H9 (cell line): Measurements from ENCODE around the gene CADPS. TPM values are rescaled to one million over a fixed set of nuclear protein-coding genes. Genes with fewer than 3 reads are reported as not detected.

Experiments used
- DNase-seq: peaks from one replicate; pipeline ENCODE4 v3.0.0-alpha.2; 2017
- H2AFZ ChIP-seq: one replicate; pipeline ENCODE4 v1.6.1; 2013; ENCODE audit warnings: mild to moderate bottlenecking, low read length, control low read depth, moderate library complexity
- H2AK5ac ChIP-seq: 2 replicates; pipeline ENCODE4 v1.6.1; 2013; ENCODE audit warnings: low read length, control low read depth, mixed read lengths; ENCODE audit not compliant: insufficient read length
- H2BK120ac ChIP-seq: one replicate; pipeline ENCODE4 v1.6.1; 2013; ENCODE audit warnings: low read depth, mild to moderate bottlenecking, low read length, control low read depth, inconsistent platforms; ENCODE audit not compliant: poor library complexity, severe bottlenecking
- H2BK12ac ChIP-seq: 2 replicates; pipeline ENCODE4 v1.6.1; 2013; ENCODE audit warnings: low read length, control low read depth, mixed read lengths, low read depth; ENCODE audit not compliant: insufficient read length
- H2BK15ac ChIP-seq: 2 replicates; pipeline ENCODE4 v1.6.1; 2013; ENCODE audit warnings: low read depth, low read length, control low read depth
- H2BK20ac ChIP-seq: one replicate; pipeline ENCODE4 v1.6.1; 2013; ENCODE audit warnings: low read depth, mild to moderate bottlenecking, low read length, control low read depth, inconsistent platforms; ENCODE audit not compliant: poor library complexity, severe bottlenecking
- H2BK5ac ChIP-seq: 2 replicates; pipeline ENCODE4 v1.6.1; 2013; ENCODE audit warnings: low read length, control low read depth, mixed read lengths; ENCODE audit not compliant: insufficient read length
- H3K14ac ChIP-seq: 2 replicates; pipeline ENCODE4 v1.6.1; 2013; ENCODE audit warnings: low read length, control low read depth; ENCODE audit not compliant: insufficient read depth
- H3K18ac ChIP-seq: 2 replicates; pipeline ENCODE4 v1.6.1; 2013; ENCODE audit warnings: low read depth, mild to moderate bottlenecking, mixed read lengths, low read length, control low read depth; ENCODE audit not compliant: insufficient read length
- H3K23ac ChIP-seq: 2 replicates; pipeline ENCODE4 v1.6.1; 2013; ENCODE audit warnings: low read length, control low read depth, mixed read lengths, low read depth; ENCODE audit not compliant: insufficient read length
- H3K23me2 ChIP-seq: 2 replicates; pipeline ENCODE4 v1.6.1; 2013; ENCODE audit warnings: low read depth, mild to moderate bottlenecking, mixed read lengths, low read length, control low read depth; ENCODE audit not compliant: insufficient read length, poor library complexity, severe bottlenecking
- H3K27ac ChIP-seq: 2 replicates; pipeline ENCODE4 v1.5.1; 2013; ENCODE audit warnings: low read length, control low read depth, mixed read lengths, low read depth; ENCODE audit not compliant: insufficient read length
- H3K27me3 ChIP-seq: 2 replicates; pipeline ENCODE4 v1.6.1; 2013; ENCODE audit warnings: low read length, control low read depth, inconsistent platforms; ENCODE audit not compliant: insufficient read depth
- H3K4ac ChIP-seq: 2 replicates; pipeline ENCODE4 v1.6.1; 2013; ENCODE audit warnings: low read depth, mild to moderate bottlenecking, control low read depth, inconsistent platforms, low read length, moderate library complexity
- H3K4me1 ChIP-seq: 2 replicates; pipeline ENCODE4 v1.6.1; 2013; ENCODE audit warnings: low read length, control low read depth, inconsistent platforms; ENCODE audit not compliant: insufficient read depth
- H3K4me2 ChIP-seq: 2 replicates; pipeline ENCODE4 v1.6.1; 2013; ENCODE audit warnings: low read length, control low read depth, mixed read lengths; ENCODE audit not compliant: insufficient read length, insufficient read depth
- H3K56ac ChIP-seq: 2 replicates; pipeline ENCODE4 v1.6.1; 2013; ENCODE audit warnings: low read depth, mild to moderate bottlenecking, mixed read lengths, low read length, control low read depth; ENCODE audit not compliant: insufficient read length
- H3K79me1 ChIP-seq: 2 replicates; pipeline ENCODE4 v1.6.1; 2013; ENCODE audit warnings: low read depth, mild to moderate bottlenecking, moderate library complexity, low read length, control low read depth, inconsistent platforms; ENCODE audit not compliant: insufficient read depth, poor library complexity, severe bottlenecking
- H3K79me2 ChIP-seq: 2 replicates; pipeline ENCODE4 v1.6.1; 2013; ENCODE audit warnings: low read length, control low read depth, inconsistent platforms; ENCODE audit not compliant: insufficient read depth
- H3K9ac ChIP-seq: 2 replicates; pipeline ENCODE4 v1.6.1; 2013; ENCODE audit warnings: low read length, control low read depth, mixed read lengths; ENCODE audit not compliant: insufficient read length; ENCODE audit errors: extremely low read depth
- H3K9me3 ChIP-seq: one replicate; pipeline ENCODE4 v1.6.1; 2013; ENCODE audit warnings: low read depth, low read length, inconsistent platforms; ENCODE audit not compliant: control insufficient read depth
- H3T11ph ChIP-seq: one replicate; pipeline ENCODE4 v1.6.1; 2013; ENCODE audit warnings: mild to moderate bottlenecking, low read length, control low read depth, inconsistent platforms
- H4K20me1 ChIP-seq: one replicate; pipeline ENCODE4 v1.6.1; 2013; ENCODE audit not compliant: control insufficient read depth, insufficient read length, insufficient read depth
- H4K5ac ChIP-seq: 2 replicates; pipeline ENCODE4 v1.6.1; 2013; ENCODE audit warnings: low read depth, mild to moderate bottlenecking, mixed read lengths, low read length, control low read depth; ENCODE audit not compliant: insufficient read length
- H4K8ac ChIP-seq: replicated peaks from 2 replicates; pipeline ENCODE4 v1.6.1; 2013; ENCODE audit warnings: low read length, control low read depth, mixed read lengths, low read depth; ENCODE audit not compliant: insufficient read length
- H4K91ac ChIP-seq: 2 replicates; pipeline ENCODE4 v1.6.1; 2013; ENCODE audit warnings: low read depth, mild to moderate bottlenecking, moderate library complexity, mixed read lengths, low read length, control low read depth; ENCODE audit not compliant: insufficient read length
- H3K27ac Mint-ChIP-seq, 3 experiments: 2 replicates in 2 of 3; 3 replicates in 1 of 3; pipeline ENCODE4 v1.8.0; 2020 to 2021; ENCODE audit warnings: mixed read lengths in 3 of 3, mild to moderate bottlenecking in 1 of 3, moderate library complexity in 1 of 3
- H3K27me3 Mint-ChIP-seq: 2 replicates; pipeline ENCODE4 v1.8.0; 2021; ENCODE audit warnings: low read depth, mild to moderate bottlenecking, moderate library complexity, mixed read lengths
- H3K36me3 Mint-ChIP-seq, 3 experiments: 2 replicates in 2 of 3; 3 replicates in 1 of 3; pipeline ENCODE4 v1.8.0; 2020 to 2021; ENCODE audit warnings: low read depth in 3 of 3, mixed read lengths in 3 of 3; ENCODE audit not compliant: insufficient read depth in 1 of 3
- H3K4me1 Mint-ChIP-seq, 2 experiments: 2 replicates each; pipeline ENCODE4 v1.8.0; 2020; ENCODE audit warnings: mixed read lengths in 2 of 2
- H3K4me3 Mint-ChIP-seq, 2 experiments: 2 replicates in 1 of 2; 3 replicates in 1 of 2; pipeline ENCODE4 v1.8.0; 2020 to 2021; ENCODE audit warnings: mild to moderate bottlenecking in 2 of 2, mixed read lengths in 2 of 2, moderate library complexity in 1 of 2
- H3K9me3 Mint-ChIP-seq, 2 experiments: 2 replicates in 1 of 2; 3 replicates in 1 of 2; pipeline ENCODE4 v1.8.0; 2020; ENCODE audit warnings: mild to moderate bottlenecking in 2 of 2, mixed read lengths in 2 of 2, moderate library complexity in 1 of 2
- total RNA-seq: library from RNA; stranded (reverse); gene quantifications from 2 replicates; pipeline ENCODE4 v1.2.1, GENCODE V29; 2021
- TF ChIP-seq, protein P1 (sequence below): fragments of 200-600 bp; sonication (generic); conservative IDR thresholded peaks from 3 replicates; pipeline ENCODE4 v1.8.0; 2021; ENCODE audit warnings: antibody characterized with exemption, mild to moderate bottlenecking

Gene CADPS
- total RNA-seq, 1 experiment from 2014 or later = 6.6 TPM

- H2AFZ ChIP-seq = no peak overlapping the region
- H3K14ac ChIP-seq = no peak overlapping the region
- Mint-ChIP-seq H3K4me1 (peaks cover 12 to 22% of the 10 kb centered on the region in 2 experiments), H3K36me3 (no peaks in the 10 kb centered on the region), H3K9me3 (no peaks in the 10 kb centered on the region), H3K27ac (no peak overlapping the region), H3K27me3 (no peaks in the 10 kb centered on the region), H3K4me3 (no peak overlapping the region)
- TF ChIP-seq, protein P1, sequence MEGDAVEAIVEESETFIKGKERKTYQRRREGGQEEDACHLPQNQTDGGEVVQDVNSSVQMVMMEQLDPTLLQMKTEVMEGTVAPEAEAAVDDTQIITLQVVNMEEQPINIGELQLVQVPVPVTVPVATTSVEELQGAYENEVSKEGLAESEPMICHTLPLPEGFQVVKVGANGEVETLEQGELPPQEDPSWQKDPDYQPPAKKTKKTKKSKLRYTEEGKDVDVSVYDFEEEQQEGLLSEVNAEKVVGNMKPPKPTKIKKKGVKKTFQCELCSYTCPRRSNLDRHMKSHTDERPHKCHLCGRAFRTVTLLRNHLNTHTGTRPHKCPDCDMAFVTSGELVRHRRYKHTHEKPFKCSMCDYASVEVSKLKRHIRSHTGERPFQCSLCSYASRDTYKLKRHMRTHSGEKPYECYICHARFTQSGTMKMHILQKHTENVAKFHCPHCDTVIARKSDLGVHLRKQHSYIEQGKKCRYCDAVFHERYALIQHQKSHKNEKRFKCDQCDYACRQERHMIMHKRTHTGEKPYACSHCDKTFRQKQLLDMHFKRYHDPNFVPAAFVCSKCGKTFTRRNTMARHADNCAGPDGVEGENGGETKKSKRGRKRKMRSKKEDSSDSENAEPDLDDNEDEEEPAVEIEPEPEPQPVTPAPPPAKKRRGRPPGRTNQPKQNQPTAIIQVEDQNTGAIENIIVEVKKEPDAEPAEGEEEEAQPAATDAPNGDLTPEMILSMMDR = no peak
- DNase-seq = no peak
- H3K4ac ChIP-seq = no peak overlapping the region
- no peak overlapping the region for H2BK15ac ChIP-seq
- H3K79me2 ChIP-seq = no peaks in the 10 kb centered on the region
- H3K18ac ChIP-seq = no peak overlapping the region
- no peak overlapping the region for H2AK5ac ChIP-seq
- H4K91ac ChIP-seq = no peak overlapping the region
- no peak overlapping the region for H2BK5ac ChIP-seq
- no peaks in the 10 kb centered on the region for H3K9me3 ChIP-seq
- no peak overlapping the region for H3K56ac ChIP-seq
- no peaks in the 10 kb centered on the region for H3K23me2 ChIP-seq
- H3T11ph ChIP-seq = no peak overlapping the region
- no peak overlapping the region for H2BK120ac ChIP-seq
- no peaks in the 10 kb centered on the region for H3K4me1 ChIP-seq
- no peaks in the 10 kb centered on the region for H3K79me1 ChIP-seq
- no peak overlapping the region for H4K5ac ChIP-seq
- no peak overlapping the region for H3K27ac ChIP-seq
- H2BK20ac ChIP-seq = no peak overlapping the region
- H2BK12ac ChIP-seq = no peak overlapping the region
- no peak overlapping the region for H4K8ac ChIP-seq
- H3K27me3 ChIP-seq = no peaks in the 10 kb centered on the region
- no peak overlapping the region for H3K23ac ChIP-seq
- H4K20me1 ChIP-seq = no peaks in the 10 kb centered on the region
- no peak overlapping the region for H3K9ac ChIP-seq
- no peak overlapping the region for H3K4me2 ChIP-seq
These were observed 64.1 kb downstream of the CADPS start for GRCh38 chr3:62811119-62811518.
